Activated T-cell treated with anti-CD3 and anti-CD28 coated beads, Interleukin-2, amount 50 U/mL, for 24 hours (primary cell): ENCODE data around the gene CUL4A.

Source experiments
- DNase-seq: peaks from one replicate; pipeline ENCODE4 v3.0.0-alpha.2; 2020
- H3K27ac Mint-ChIP-seq: 2 replicates; pipeline ENCODE4 v1.8.0; 2020; ENCODE audit warnings: mild to moderate bottlenecking, mixed read lengths
- H3K27me3 Mint-ChIP-seq: 2 replicates; pipeline ENCODE4 v1.8.0; 2020; ENCODE audit warnings: mixed read lengths
- H3K36me3 Mint-ChIP-seq: 2 replicates; pipeline ENCODE4 v1.8.0; 2020; ENCODE audit warnings: low read depth, mixed read lengths
- H3K4me1 Mint-ChIP-seq: 2 replicates; pipeline ENCODE4 v1.8.0; 2020; ENCODE audit warnings: low read depth, mixed read lengths
- H3K4me3 Mint-ChIP-seq: 2 replicates; pipeline ENCODE4 v1.8.0; 2020; ENCODE audit warnings: mild to moderate bottlenecking, moderate library complexity, mixed read lengths
- H3K9me3 Mint-ChIP-seq: 2 replicates; pipeline ENCODE4 v1.8.0; 2020; ENCODE audit warnings: mixed read lengths

Gene CUL4A

GRCh38 chr13:113315992-113316391 lies 106.6 kb downstream of the CUL4A start:
- Mint-ChIP-seq H3K36me3 (peaks cover 71% of the 10 kb centered on the region), H3K4me1 (peaks cover 3% of the 10 kb centered on the region), H3K4me3 (no peak overlapping the region), H3K9me3 (no peaks in the 10 kb centered on the region), H3K27ac (no peak overlapping the region), H3K27me3 (no peaks in the 10 kb centered on the region)
- DNase-seq = no peak
